DMS114 treated with DMSO at 0.1 percent for 48 hours (cell line): ENCODE results near the gene LVRN.
"Not testable (repeated sequence)": the region's sequence is repeated elsewhere in the genome, so short reads cannot be mapped to it uniquely, and the experiment has no call there.

Source experiments
- DNase-seq: peaks from one replicate; lab custom pipeline; 2025; ENCODE audit not compliant: unreplicated experiment; lab: John Stamatoyannopoulos, UW

Gene LVRN, protein sequence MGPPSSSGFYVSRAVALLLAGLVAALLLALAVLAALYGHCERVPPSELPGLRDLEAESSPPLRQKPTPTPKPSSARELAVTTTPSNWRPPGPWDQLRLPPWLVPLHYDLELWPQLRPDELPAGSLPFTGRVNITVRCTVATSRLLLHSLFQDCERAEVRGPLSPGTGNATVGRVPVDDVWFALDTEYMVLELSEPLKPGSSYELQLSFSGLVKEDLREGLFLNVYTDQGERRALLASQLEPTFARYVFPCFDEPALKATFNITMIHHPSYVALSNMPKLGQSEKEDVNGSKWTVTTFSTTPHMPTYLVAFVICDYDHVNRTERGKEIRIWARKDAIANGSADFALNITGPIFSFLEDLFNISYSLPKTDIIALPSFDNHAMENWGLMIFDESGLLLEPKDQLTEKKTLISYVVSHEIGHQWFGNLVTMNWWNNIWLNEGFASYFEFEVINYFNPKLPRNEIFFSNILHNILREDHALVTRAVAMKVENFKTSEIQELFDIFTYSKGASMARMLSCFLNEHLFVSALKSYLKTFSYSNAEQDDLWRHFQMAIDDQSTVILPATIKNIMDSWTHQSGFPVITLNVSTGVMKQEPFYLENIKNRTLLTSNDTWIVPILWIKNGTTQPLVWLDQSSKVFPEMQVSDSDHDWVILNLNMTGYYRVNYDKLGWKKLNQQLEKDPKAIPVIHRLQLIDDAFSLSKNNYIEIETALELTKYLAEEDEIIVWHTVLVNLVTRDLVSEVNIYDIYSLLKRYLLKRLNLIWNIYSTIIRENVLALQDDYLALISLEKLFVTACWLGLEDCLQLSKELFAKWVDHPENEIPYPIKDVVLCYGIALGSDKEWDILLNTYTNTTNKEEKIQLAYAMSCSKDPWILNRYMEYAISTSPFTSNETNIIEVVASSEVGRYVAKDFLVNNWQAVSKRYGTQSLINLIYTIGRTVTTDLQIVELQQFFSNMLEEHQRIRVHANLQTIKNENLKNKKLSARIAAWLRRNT

GRCh38 chr5:115962239-115962564, at the start of gene LVRN:
Gene LVRN, plus strand, starts transcription at chr5:115962475. Its CDS starts 143 bp downstream, at chr5:115962618.
- no peak for DNase-seq

DNA sequence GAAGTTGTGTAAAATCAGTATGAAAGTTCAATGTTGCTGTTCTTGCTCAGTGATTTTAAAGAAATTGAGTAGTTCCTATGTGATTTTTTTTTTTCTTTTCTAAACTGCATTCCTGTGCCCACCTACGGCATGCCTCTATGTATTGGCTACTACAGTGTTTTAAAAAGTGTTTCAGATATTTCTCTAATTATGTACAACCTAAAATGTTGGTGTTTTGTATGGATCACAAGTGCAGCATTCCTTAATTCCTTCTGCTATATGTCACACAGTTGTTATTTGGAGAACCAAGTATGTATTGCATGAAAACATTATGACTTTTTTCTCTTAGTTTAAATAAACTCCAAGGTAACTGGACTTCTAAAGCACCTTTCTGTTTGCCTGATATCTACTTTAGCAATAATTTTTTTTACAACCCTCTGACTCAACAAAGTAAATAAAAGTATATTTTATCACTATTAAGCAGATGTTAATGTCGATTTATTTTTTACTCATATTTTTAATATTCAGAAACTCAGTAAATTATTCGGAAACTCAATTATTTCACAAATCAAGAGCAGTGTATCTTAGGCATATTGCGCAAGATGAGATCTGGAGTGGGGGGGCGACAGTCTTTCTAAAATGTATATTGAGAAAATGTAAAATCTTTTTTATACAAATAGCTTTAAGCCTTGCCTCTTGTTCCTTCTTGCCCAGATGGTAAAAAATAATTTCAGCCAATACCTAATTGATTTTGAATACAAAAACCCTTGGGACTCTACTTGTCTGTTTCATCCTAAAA, 48.5 kb upstream of the LVRN start:
- not testable (repeated sequence) for DNase-seq

DNA sequence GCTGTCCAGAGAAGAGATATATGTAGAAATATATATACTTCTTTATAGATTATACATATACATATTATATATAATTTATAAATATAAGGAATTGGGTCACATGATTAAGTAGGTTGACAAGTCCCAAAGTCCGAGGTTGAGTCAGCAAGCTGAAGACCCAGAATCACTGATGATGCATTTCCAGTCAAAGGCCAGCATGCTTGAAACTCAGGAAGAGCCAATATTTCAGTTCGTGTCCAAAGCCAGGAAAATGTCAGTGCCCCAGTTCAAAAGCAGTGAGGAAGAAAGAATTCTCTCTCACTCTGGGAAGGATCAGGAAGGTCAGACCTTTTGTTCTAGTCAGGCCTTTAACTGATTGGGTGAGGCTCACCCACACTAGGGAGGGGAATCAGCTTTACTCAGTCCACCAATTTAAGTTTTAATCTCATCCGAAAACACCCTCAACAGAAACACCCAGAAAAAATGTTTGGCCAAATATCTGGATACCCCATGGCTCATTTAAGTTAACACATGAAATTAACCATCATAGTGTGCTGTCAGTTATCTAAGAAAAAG, 42.0 kb upstream of the LVRN start:
- no peak for DNase-seq

DNA sequence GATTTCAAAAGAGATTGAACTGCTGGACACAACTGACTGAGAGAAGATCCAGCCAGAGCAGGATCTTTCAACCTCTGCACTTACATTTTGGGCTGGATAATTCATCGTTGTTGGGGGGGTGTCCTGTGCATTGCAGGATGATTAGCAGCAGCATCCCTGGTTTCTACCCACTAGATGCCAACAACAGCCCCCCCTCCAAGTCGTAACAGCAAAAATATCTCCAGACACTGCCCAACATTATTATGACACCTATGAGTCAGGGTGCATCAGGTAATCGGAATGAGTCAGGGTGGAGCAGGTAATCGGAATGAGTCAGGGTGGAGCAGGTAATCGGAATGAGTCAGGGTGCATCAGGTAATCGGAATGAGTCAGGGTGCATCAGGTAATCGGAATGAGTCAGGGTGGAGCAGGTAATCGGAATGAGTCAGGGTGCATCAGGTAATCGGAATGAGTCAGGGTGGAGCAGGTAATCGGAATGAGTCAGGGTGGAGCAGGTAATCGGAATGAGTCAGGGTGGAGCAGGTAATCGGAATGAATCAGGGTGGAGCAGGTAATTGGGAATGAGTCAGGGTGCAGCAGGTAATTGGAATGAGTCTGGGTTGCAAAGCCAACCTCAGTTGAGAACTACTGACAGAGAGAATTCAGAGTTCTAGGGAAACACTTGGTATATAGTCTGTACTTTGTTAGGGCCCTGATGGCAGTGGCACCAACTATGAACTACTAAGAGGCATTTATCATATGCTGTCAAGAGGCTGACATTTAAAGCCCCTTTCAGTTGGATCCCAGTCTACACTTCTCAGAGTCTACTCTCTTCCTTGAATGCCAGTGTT, 33.5 kb upstream of the LVRN start:
- DNase-seq: not testable (repeated sequence)

DNA sequence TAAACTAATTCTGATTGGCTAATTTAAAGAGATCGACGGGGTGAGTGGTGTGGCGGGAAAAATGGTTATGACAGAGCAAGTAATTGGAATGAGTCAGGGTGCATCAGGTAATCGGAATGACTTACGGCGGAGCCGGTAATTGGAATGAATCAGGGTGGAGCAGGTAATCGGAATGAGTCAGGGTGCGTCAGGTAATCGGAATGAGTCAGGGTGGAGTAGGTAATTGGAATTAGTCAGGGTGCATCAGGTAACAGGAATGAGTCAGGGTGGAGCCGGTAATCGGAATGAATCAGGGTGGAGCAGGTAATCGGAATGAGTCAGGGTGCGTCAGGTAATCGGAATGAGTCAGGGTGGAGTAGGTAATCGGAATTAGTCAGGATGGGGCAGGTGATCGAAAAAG, 32.1 kb upstream of the LVRN start:
- DNase-seq: not testable (repeated sequence)

GRCh38 chr5:115930630-115931337, 31.5 kb upstream of the LVRN start:
- no peak for DNase-seq

- no peak for DNase-seq
Observed at GRCh38 chr5:115932991-115933390, 29.3 kb upstream of the LVRN start.

GRCh38 chr5:115934388-115934974, 27.8 kb upstream of the LVRN start:
- DNase-seq: no peak

DNA sequence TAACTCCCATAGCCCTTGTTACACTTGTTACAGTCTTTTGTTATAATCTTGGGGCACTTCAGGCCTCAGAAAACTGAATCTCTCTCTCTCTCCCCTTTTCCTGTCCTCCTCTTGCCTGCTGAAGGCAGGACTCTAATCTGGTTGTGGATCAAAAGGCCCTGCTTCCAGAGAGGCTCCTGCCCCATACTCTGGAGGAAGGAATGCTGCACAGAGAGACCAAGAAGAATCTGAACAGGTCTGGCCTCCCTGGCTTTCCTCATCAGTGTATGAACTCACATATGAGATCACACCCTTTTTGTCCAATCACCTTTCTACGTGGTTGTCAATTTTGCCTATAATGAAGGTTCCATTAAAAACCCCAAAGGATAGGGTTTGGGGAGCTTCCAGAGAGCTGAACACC, 26.2 kb upstream of the LVRN start:
- no peak for DNase-seq

DNA sequence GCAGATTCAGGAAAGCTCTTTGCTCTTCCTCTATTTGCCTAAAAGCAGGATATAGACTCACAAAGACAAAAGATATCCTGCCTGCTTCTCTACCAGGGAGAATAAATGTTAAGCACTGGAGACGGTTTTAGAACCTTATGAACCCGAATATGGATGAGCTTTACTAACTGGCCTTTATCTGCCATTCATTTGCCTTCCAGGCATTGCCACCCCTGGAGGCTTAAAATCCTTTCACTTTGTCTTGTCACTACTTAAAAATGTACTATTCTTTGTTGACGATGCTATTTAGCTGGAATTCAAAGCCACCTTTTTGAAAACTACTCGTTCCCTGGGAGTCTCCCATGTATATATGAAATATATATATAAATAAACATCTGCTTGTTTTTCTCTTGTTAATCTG, 23.2 kb upstream of the LVRN start:
- DNase-seq: no peak

- DNase-seq: no peak
Observed at GRCh38 chr5:115940080-115940810, 22.0 kb upstream of the LVRN start.

GRCh38 chr5:115941051-115941675, 21.1 kb upstream of the LVRN start:
- DNase-seq: no peak

GRCh38 chr5:115944501-115944900, 17.8 kb upstream of the LVRN start:
- DNase-seq: no peak

GRCh38 chr5:115946655-115947054, 15.6 kb upstream of the LVRN start:
- DNase-seq: no peak

DNA sequence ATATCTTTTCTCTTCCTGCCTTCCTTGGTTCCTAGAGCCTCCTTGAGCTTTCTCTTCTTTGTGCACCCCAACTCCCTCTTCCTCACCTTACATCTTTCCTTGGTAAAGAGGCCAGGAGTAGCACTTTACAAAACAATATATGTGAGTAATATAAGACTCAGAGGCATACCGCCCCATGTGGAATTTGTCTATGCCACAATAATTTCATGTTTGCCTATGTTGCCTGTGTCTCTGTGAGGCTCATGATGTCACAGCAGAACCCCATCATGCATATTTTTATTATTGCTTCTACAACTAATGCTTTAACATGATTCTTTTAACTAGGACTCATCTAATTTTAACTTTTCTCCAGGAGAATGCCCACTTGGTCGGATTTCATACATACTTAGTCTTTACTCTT, 15.0 kb upstream of the LVRN start:
- no peak for DNase-seq

- DNase-seq: no peak
Observed at GRCh38 chr5:115948091-115948534, 14.2 kb upstream of the LVRN start.

- no peak for DNase-seq
Observed at GRCh38 chr5:115949096-115949495, 13.2 kb upstream of the LVRN start.

- DNase-seq: no peak
Observed at GRCh38 chr5:115952588-115952987, 9.7 kb upstream of the LVRN start.
